Neural progenitor cell (in vitro differentiated cells): ENCODE results near the gene UTS2B. TPM values are rescaled to one million over a fixed set of nuclear protein-coding genes. Genes with fewer than 3 reads are reported as not detected.

Experiments used
- DNase-seq: peaks from one replicate; pipeline ENCODE4 v3.0.0-alpha.2; 2016; ENCODE audit warnings: low spot score
- H2AFZ ChIP-seq: fragments of 200-600 bp; sonication (generic); replicated peaks from 2 replicates; pipeline ENCODE4 v1.6.1; 2016; ENCODE audit warnings: antibody characterized with exemption
- H3F3A ChIP-seq: fragments of 200-600 bp; sonication (generic); 2 replicates; pipeline ENCODE4 v1.6.1; 2016; ENCODE audit warnings: antibody characterized with exemption, low read depth
- H3K27ac ChIP-seq: fragments of 200-600 bp; sonication (generic); 2 replicates; pipeline ENCODE4 v1.5.1; 2016; ENCODE audit warnings: mild to moderate bottlenecking
- H3K27me3 ChIP-seq: fragments of 200-600 bp; sonication (generic); 2 replicates; pipeline ENCODE4 v1.6.1; 2016; ENCODE audit warnings: mild to moderate bottlenecking, moderate library complexity
- H3K36me3 ChIP-seq: fragments of 200-600 bp; sonication (generic); 2 replicates; pipeline ENCODE4 v1.5.1; 2016
- H3K4me1 ChIP-seq: fragments of 200-600 bp; sonication (generic); 2 replicates; pipeline ENCODE4 v1.6.1; 2016; ENCODE audit warnings: mixed run types
- H3K4me2 ChIP-seq: fragments of 200-600 bp; sonication (generic); 2 replicates; pipeline ENCODE4 v1.6.1; 2016
- H3K4me3 ChIP-seq: fragments of 200-600 bp; sonication (generic); 2 replicates; pipeline ENCODE4 v1.5.1; 2016
- H3K79me2 ChIP-seq: fragments of 200-600 bp; sonication (generic); 2 replicates; pipeline ENCODE4 v1.6.1; 2016; ENCODE audit warnings: low read depth
- H3K9ac ChIP-seq: fragments of 200-600 bp; sonication (generic); 2 replicates; pipeline ENCODE4 v1.6.1; 2016
- H3K9me3 ChIP-seq: fragments of 200-600 bp; sonication (generic); 2 replicates; pipeline ENCODE4 v1.5.1; 2016; ENCODE audit warnings: low read depth
- H4K20me1 ChIP-seq: fragments of 200-600 bp; sonication (generic); 2 replicates; pipeline ENCODE4 v1.6.1; 2016; ENCODE audit warnings: low read depth
- H3K27ac Mint-ChIP-seq: 3 replicates; pipeline ENCODE4 v1.8.0; 2021; ENCODE audit warnings: mixed read lengths
- H3K27me3 Mint-ChIP-seq: 2 replicates; pipeline ENCODE4 v1.8.0; 2022; ENCODE audit warnings: low read depth, mild to moderate bottlenecking, inconsistent platforms, moderate library complexity, mixed read lengths; ENCODE audit not compliant: insufficient read depth
- H3K36me3 Mint-ChIP-seq: 3 replicates; pipeline ENCODE4 v1.8.0; 2021; ENCODE audit warnings: mixed read lengths
- H3K4me1 Mint-ChIP-seq: 3 replicates; pipeline ENCODE4 v1.8.0; 2021; ENCODE audit warnings: mixed read lengths
- H3K4me3 Mint-ChIP-seq: 3 replicates; pipeline ENCODE4 v1.8.0; 2021; ENCODE audit warnings: mild to moderate bottlenecking, moderate library complexity, mixed read lengths
- H3K9me3 Mint-ChIP-seq: 3 replicates; pipeline ENCODE4 v1.8.0; 2020; ENCODE audit warnings: mixed read lengths
- CTCF ChIP-seq: fragments of 200-600 bp; sonication (generic); IDR thresholded peaks from 2 replicates; pipeline ENCODE4 v1.5.1; 2017; ENCODE audit warnings: antibody characterized with exemption, mild to moderate bottlenecking
- EZH2 ChIP-seq: fragments of 200-600 bp; sonication (generic); IDR thresholded peaks from 2 replicates; pipeline ENCODE4 v1.6.1; 2017; ENCODE audit warnings: antibody characterized with exemption, mild to moderate bottlenecking, moderate library complexity
- EZH2phosphoT487 ChIP-seq: fragments of 200-600 bp; sonication (generic); IDR thresholded peaks from 2 replicates; pipeline ENCODE4 v1.6.1; 2017; ENCODE audit warnings: antibody characterized with exemption
- total RNA-seq: library from RNA; depleted of rRNA; stranded (reverse); fragments of >200 nt; gene quantifications from 2 replicates; pipeline ENCODE4 v1.2.3, GENCODE V29; 2015; ENCODE audit warnings: low replicate concordance

The UTS2B gene, protein sequence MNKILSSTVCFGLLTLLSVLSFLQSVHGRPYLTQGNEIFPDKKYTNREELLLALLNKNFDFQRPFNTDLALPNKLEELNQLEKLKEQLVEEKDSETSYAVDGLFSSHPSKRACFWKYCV
- total RNA-seq: not detected in 2 replicates

- H3K9me3 ChIP-seq: no peaks in the 10 kb centered on the region
- peaks cover 49% of the 10 kb centered on the region for H3K79me2 ChIP-seq
- H3K4me1 Mint-ChIP-seq: peaks cover 35% of the 10 kb centered on the region
- peaks cover 16% of the 10 kb centered on the region for H4K20me1 ChIP-seq
- peak within 1 kb of the TSS; percentile 94 for H2AFZ ChIP-seq
- peak; percentile 61 for DNase-seq
- H3F3A ChIP-seq: peaks cover 14% of the 10 kb centered on the region
- peak within 1 kb of the TSS; percentile 78 for H3K9ac ChIP-seq
- H3K36me3 Mint-ChIP-seq: peaks cover 4% of the 10 kb centered on the region
- no peak for TF ChIP-seq EZH2
- no peak for TF ChIP-seq EZH2phosphoT487
- no peak for TF ChIP-seq CTCF
- peak within 1 kb of the TSS; percentile 97 for H3K4me3 ChIP-seq
- peak within 1 kb of the TSS; percentile 98 for H3K27ac Mint-ChIP-seq
- peak within 1 kb of the TSS; percentile 73 for H3K27ac ChIP-seq
- H3K27me3 Mint-ChIP-seq: no peaks in the 10 kb centered on the region
- no peaks in the 10 kb centered on the region for H3K9me3 Mint-ChIP-seq
- peak within 1 kb of the TSS; percentile 94 for H3K4me3 Mint-ChIP-seq
- no peaks in the 10 kb centered on the region for H3K36me3 ChIP-seq
- peaks cover 40% of the 10 kb centered on the region for H3K4me1 ChIP-seq
- peaks cover 4% of the 10 kb centered on the region for H3K27me3 ChIP-seq
- H3K4me2 ChIP-seq: peak within 1 kb of the TSS; percentile 93
Measured at GRCh38 chr3:191329654-191330529, at the start of gene UTS2B. TSS of gene UTS2B (minus strand) at chr3:191330526. CDS start at chr3:191282189, 48,337 bp downstream.

- no peak for TF ChIP-seq EZH2
- no peak for TF ChIP-seq CTCF
- TF ChIP-seq EZH2phosphoT487: no peak
- Mint-ChIP-seq H3K36me3 (peaks cover 35% of the 10 kb centered on the region), H3K4me3 (no peak overlapping the region), H3K27ac (no peak overlapping the region), H3K27me3 (no peaks in the 10 kb centered on the region), H3K9me3 (no peaks in the 10 kb centered on the region), H3K4me1 (peaks cover 5% of the 10 kb centered on the region)
- Histone ChIP-seq H3K27ac (no peak overlapping the region), H2AFZ (no peak overlapping the region), H3K36me3 (peaks cover 3% of the 10 kb centered on the region), H3K4me3 (no peak overlapping the region), H3K9ac (no peak overlapping the region), H4K20me1 (no peaks in the 10 kb centered on the region), H3K4me2 (no peak overlapping the region), H3K27me3 (no peaks in the 10 kb centered on the region), H3F3A (no peaks in the 10 kb centered on the region), H3K9me3 (no peaks in the 10 kb centered on the region), H3K79me2 (no peaks in the 10 kb centered on the region), H3K4me1 (no peaks in the 10 kb centered on the region)
- DNase-seq: no peak
Measured at GRCh38 chr3:191380001-191380400, 49.7 kb upstream of the UTS2B start.

- H3K4me3 ChIP-seq: no peak overlapping the region
- Mint-ChIP-seq H3K9me3 (no peaks in the 10 kb centered on the region), H3K4me3 (no peak overlapping the region), H3K27me3 (no peaks in the 10 kb centered on the region), H3K4me1 (peaks cover 5% of the 10 kb centered on the region), H3K36me3 (peaks cover 33% of the 10 kb centered on the region), H3K27ac (no peak overlapping the region)
- DNase-seq: no peak
- no peaks in the 10 kb centered on the region for H3K4me1 ChIP-seq
- no peaks in the 10 kb centered on the region for H3F3A ChIP-seq
- H3K79me2 ChIP-seq: no peaks in the 10 kb centered on the region
- no peak overlapping the region for H3K4me2 ChIP-seq
- no peaks in the 10 kb centered on the region for H3K27me3 ChIP-seq
- no peaks in the 10 kb centered on the region for H4K20me1 ChIP-seq
- H3K36me3 ChIP-seq: peaks cover 3% of the 10 kb centered on the region
- no peak overlapping the region for H3K9ac ChIP-seq
- no peak overlapping the region for H2AFZ ChIP-seq
- no peak overlapping the region for H3K27ac ChIP-seq
- H3K9me3 ChIP-seq: no peaks in the 10 kb centered on the region
- TF ChIP-seq EZH2phosphoT487: no peak
- no peak for TF ChIP-seq EZH2
- TF ChIP-seq CTCF: no peak
Measured at GRCh38 chr3:191379446-191379845, 49.1 kb upstream of the UTS2B start.
